HAP-1 (cell line): ENCODE results near the gene RANBP17.

Experiments
- DNase-seq, 2 experiments: peaks; one replicate each; pipeline ENCODE4 v3.0.0-alpha.2; 2016 to 2020; ENCODE audit warnings: low spot score in 2 of 2
- H3K27me3 ChIP-seq: fragments of 250-450 bp; sonication (Bioruptor Pico); 2 replicates; pipeline ENCODE4 v1.5.1; 2020; ENCODE audit warnings: low read depth, mild to moderate bottlenecking, moderate library complexity
- H3K36me3 ChIP-seq: fragments of 250-450 bp; sonication (Bioruptor Pico); replicated peaks from 2 replicates; pipeline ENCODE4 v1.5.1; 2020; ENCODE audit warnings: mild to moderate bottlenecking
- H3K4me1 ChIP-seq: fragments of 250-450 bp; sonication (Bioruptor Pico); 2 replicates; pipeline ENCODE4 v1.5.1; 2020; ENCODE audit warnings: mild to moderate bottlenecking
- H3K4me3 ChIP-seq: fragments of 250-450 bp; sonication (Bioruptor Pico); 2 replicates; pipeline ENCODE4 v1.5.1; 2020; ENCODE audit warnings: mild to moderate bottlenecking, moderate library complexity
- H3K9me3 ChIP-seq: fragments of 250-450 bp; sonication (Bioruptor Pico); 2 replicates; pipeline ENCODE4 v1.5.1; 2020; ENCODE audit warnings: mild to moderate bottlenecking, moderate library complexity
- in situ Hi-C: fragments of 300-500 bp; cut with MboI; formaldehyde crosslinking; loops from 3 replicates; pipeline ENCODE4 v1.14.3; 2020; ENCODE audit warnings: low sequenced_read_pairs, inconsistent platforms, mixed read lengths

The RANBP17 gene

DNA sequence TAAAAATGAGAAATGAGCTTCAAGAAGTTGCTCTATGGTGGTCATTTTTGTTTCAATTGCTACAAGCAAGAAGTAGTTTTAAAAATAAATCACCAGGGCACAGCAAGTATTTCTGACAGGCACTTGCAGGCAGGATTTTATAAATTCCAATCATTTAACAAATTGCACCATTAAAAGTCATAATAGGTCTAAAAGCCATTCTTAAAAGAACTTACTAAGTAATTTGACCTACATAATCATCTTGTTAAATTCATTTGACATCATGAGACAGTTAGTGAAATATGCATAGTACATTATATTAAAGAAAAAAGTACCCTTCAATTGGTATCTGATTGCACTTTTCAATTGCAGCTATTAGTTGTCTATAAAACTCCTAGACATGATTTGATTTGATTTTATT lies 478.2 kb downstream of the RANBP17 start:
- Histone ChIP-seq H3K4me3 (no peak overlapping the region), H3K36me3 (no peaks in the 10 kb centered on the region), H3K9me3 (no peaks in the 10 kb centered on the region), H3K4me1 (peaks cover 4% of the 10 kb centered on the region; the same call in 1 of the 2 replicates), H3K27me3 (peaks cover 5% of the 10 kb centered on the region)
- in situ Hi-C loops = no loop called here
- no peak for DNase-seq

DNA sequence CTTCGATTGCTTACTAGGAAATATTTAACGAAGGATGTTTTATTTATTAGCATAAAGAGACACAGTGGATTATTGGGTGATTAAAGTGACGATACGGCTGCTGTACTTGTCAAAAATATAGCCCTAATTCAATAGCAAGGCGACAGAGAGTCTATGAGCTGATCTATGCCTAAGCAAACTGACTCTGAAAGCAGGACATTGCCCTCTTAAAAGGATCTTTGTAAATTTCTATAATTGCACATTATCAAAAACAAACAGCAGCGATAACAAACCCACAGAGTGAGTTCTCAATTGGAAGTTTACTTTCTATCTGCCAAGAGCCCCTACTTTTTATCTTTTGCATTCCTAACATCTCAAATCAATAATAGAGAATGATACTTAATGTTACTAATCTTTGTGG lies 478.7 kb downstream of the RANBP17 start:
- Histone ChIP-seq H3K27me3 (peaks cover 5% of the 10 kb centered on the region), H3K4me3 (no peak overlapping the region), H3K9me3 (no peaks in the 10 kb centered on the region), H3K36me3 (no peaks in the 10 kb centered on the region), H3K4me1 (peaks cover 4% of the 10 kb centered on the region; the same call in 1 of the 2 replicates)
- DNase-seq = no peak
- in situ Hi-C loops = no loop called here

DNA sequence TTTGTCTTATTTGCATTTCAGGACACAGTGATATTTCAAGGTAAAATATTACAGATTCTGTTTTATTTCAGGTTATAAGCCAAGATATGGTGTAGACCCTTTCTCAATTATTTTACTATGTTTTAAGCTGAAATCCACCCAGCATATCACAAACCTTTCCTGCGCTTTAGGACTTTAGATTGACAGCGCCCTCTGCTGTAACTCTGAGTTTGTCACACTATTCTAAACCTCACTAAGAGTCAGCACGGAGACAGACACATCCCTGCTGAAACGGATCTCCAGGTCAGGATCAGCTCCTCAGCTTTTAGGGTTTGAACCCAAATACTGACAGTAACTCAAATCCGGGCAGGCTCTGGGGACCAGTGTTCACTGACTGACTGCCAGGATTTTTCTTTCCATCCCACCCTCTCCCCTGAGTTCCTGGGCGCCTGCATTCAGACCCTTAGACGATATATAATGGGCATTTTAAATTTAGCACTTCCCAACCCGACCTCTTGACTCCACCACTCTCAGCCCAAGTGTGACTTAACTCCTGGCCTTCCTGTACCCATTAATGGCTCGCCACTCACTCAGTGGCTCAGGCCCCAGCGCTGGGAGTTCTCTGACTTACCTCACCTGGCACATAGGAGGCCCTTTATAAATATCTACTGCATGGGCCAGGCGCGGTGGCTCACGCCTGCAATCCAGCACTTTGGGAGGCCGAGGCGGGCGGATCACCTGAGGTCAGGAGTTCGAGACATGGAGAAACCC lies 480.7 kb downstream of the RANBP17 start:
- DNase-seq = peak; percentile 71
- Histone ChIP-seq H3K4me3 (no peak overlapping the region), H3K4me1 (peaks cover 4% of the 10 kb centered on the region; the same call in 1 of the 2 replicates), H3K27me3 (peaks cover 5% of the 10 kb centered on the region), H3K36me3 (no peaks in the 10 kb centered on the region), H3K9me3 (no peaks in the 10 kb centered on the region)
- in situ Hi-C loops = no loop called here

DNA sequence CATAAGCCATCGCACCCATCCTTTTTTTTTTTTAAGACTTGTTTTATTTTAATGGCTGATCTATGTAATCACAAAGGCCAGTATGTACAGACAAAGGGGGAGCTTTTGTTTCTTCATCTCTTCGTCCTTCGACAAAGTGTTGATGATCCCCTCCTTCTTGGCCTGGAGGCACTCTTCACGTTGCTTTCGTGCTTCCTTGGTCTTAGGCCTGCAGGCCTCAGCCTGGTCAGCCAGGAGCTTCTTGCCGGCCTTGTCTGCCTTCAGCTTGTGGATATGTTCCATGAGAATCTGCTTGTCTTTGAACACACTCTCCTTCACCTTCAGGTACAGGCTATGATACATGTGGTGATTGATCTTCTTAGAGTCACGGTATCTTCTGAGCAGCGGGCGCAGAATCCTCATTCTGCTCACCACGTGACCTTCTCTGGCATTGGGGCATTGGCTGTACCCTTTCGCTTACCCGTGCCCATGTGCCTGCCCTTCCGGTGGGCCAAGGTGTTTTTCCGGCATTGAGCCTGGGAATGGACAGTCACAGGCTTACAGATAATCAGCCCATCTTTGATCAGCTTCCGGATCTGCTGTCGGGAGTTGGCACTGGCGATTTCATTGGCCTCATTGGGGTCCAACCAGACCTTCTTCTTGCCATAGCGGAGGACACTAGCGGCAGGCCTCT lies 483.3 kb downstream of the RANBP17 start:
- Histone ChIP-seq H3K27me3 (peaks cover 2% of the 10 kb centered on the region), H3K4me1 (peaks cover 4% of the 10 kb centered on the region; the same call in 1 of the 2 replicates), H3K9me3 (no peaks in the 10 kb centered on the region), H3K36me3 (no peaks in the 10 kb centered on the region), H3K4me3 (no peak overlapping the region)
- DNase-seq = no peak
- in situ Hi-C loops = no loop called here
